ENCODE data around the gene ST6GALNAC3.
A peak's percentile ranks its signal among the peaks of the same experiment; 100 is the strongest.
"Not testable (repeated sequence)": the region's sequence is repeated elsewhere in the genome, so short reads cannot be mapped to it uniquely, and the experiment has no call there.

Gene ST6GALNAC3

GRCh38 chr1:76106719-76107235 lies 32.2 kb downstream of the ST6GALNAC3 start:
- DNase-seq (ENCODE audit: low spot score): no peak

GRCh38 chr1:76109404-76109803 lies 34.9 kb downstream of the ST6GALNAC3 start:
- no peak for DNase-seq (ENCODE audit: low spot score)

- no peak for DNase-seq (ENCODE audit: low spot score)
These were observed 35.5 kb downstream of the ST6GALNAC3 start for GRCh38 chr1:76109901-76110560.

GRCh38 chr1:76110666-76111065 lies 36.1 kb downstream of the ST6GALNAC3 start:
- no peak for DNase-seq (ENCODE audit: low spot score)

GRCh38 chr1:76112321-76112720 lies 37.8 kb downstream of the ST6GALNAC3 start:
- not testable (repeated sequence) for DNase-seq (ENCODE audit: low spot score)

GRCh38 chr1:76113446-76113845 lies 38.9 kb downstream of the ST6GALNAC3 start:
- no peak for DNase-seq (ENCODE audit: low spot score)

GRCh38 chr1:76115171-76115570 lies 40.6 kb downstream of the ST6GALNAC3 start:
- no peak for DNase-seq (ENCODE audit: low spot score)

- no peak for DNase-seq (ENCODE audit: low spot score)
These were observed 47.3 kb downstream of the ST6GALNAC3 start for GRCh38 chr1:76121850-76122249.

GRCh38 chr1:76122271-76122670 lies 47.7 kb downstream of the ST6GALNAC3 start:
- DNase-seq (ENCODE audit: low spot score): no peak

- peak; percentile 72 for DNase-seq (ENCODE audit: low spot score)
These were observed 49.0 kb downstream of the ST6GALNAC3 start for GRCh38 chr1:76123411-76124064.

GRCh38 chr1:76124196-76124595 lies 49.6 kb downstream of the ST6GALNAC3 start:
- DNase-seq (ENCODE audit: low spot score): peak; percentile 93

- no peak for DNase-seq (ENCODE audit: low spot score)
These were observed 51.1 kb downstream of the ST6GALNAC3 start for GRCh38 chr1:76125473-76126219.

GRCh38 chr1:76128096-76128495 lies 53.5 kb downstream of the ST6GALNAC3 start:
- DNase-seq (ENCODE audit: low spot score): no peak

GRCh38 chr1:76129731-76130130 lies 55.2 kb downstream of the ST6GALNAC3 start:
- DNase-seq (ENCODE audit: low spot score): no peak

- no peak for DNase-seq (ENCODE audit: low spot score)
These were observed 56.4 kb downstream of the ST6GALNAC3 start for GRCh38 chr1:76130992-76131391.

GRCh38 chr1:76133977-76134376 lies 59.4 kb downstream of the ST6GALNAC3 start:
- DNase-seq (ENCODE audit: low spot score): no peak

GRCh38 chr1:76135835-76136234 lies 61.3 kb downstream of the ST6GALNAC3 start:
- no peak for DNase-seq (ENCODE audit: low spot score)

GRCh38 chr1:76136894-76137293 lies 62.3 kb downstream of the ST6GALNAC3 start:
- DNase-seq (ENCODE audit: low spot score): no peak

- no peak for DNase-seq (ENCODE audit: low spot score)
These were observed 63.2 kb downstream of the ST6GALNAC3 start for GRCh38 chr1:76137746-76138145.

GRCh38 chr1:76138217-76138616 lies 63.7 kb downstream of the ST6GALNAC3 start:
- DNase-seq (ENCODE audit: low spot score): no peak

- DNase-seq (ENCODE audit: low spot score): no peak
These were observed 65.7 kb downstream of the ST6GALNAC3 start for GRCh38 chr1:76140227-76140626.

- peak; percentile 48 for DNase-seq (ENCODE audit: low spot score)
These were observed 67.4 kb downstream of the ST6GALNAC3 start for GRCh38 chr1:76141929-76142328.
